Thyroid gland (tissue), 4 donors: ENCODE measurements around the gene ABCC10. TPM values are rescaled to one million over a fixed set of nuclear protein-coding genes. Genes with fewer than 3 reads are reported as not detected.

Experiments used
- DNase-seq, 2 donors: peaks; one replicate each; pipeline ENCODE4 v3.0.0-alpha.2; 2019
- H3K27ac ChIP-seq, 3 donors: fragments of 200-600 bp; sonication (generic); 1 replicate in 2 of 3; 2 replicates in 1 of 3; pipeline ENCODE4 v1.5.1; 2016 to 2019; ENCODE audit warnings: mild to moderate bottlenecking in 1 of 3, moderate library complexity in 1 of 3
- H3K27me3 ChIP-seq: fragments of 200-600 bp; sonication (generic); one replicate; pipeline ENCODE4 v1.5.1; 2019
- H3K36me3 ChIP-seq, 2 donors: fragments of 200-600 bp; sonication (generic); one replicate each; pipeline ENCODE4 v1.5.1; 2016 to 2019
- H3K4me1 ChIP-seq, 2 donors: fragments of 200-600 bp; sonication (generic); one replicate each; pipeline ENCODE4 v1.5.1; 2017 to 2019
- H3K4me3 ChIP-seq, 3 donors: fragments of 200-600 bp; sonication (generic); replicated peaks in 1 of 3; 1 replicate in 2 of 3; 2 replicates in 1 of 3; pipeline ENCODE4 v1.5.1; 2016; ENCODE audit warnings: mild to moderate bottlenecking in 1 of 3
- H3K9me3 ChIP-seq: fragments of 200-600 bp; sonication (generic); one replicate; pipeline ENCODE4 v1.5.1; 2017
- POLR2A ChIP-seq, 2 donors: fragments of 450-650 bp; IDR thresholded peaks; one replicate each; pipeline ENCODE4 v1.6.1; 2017; ENCODE audit warnings: antibody characterized with exemption in 2 of 2, mild to moderate bottlenecking in 2 of 2, moderate library complexity in 1 of 2
- WGBS, 2 donors: methylation state at CpG; one replicate each; pipeline ENCODE4 v1.1.5; 2017; 5-methylcytosine and 5-hydroxymethylcytosine counted together
- intact Hi-C: fragments of 100-400 bp; cut with DNase I; formaldehyde crosslinking; loops from one replicate; pipeline ENCODE4 v1.15.1; 2023
- total RNA-seq, 4 donors: library from RNA; depleted of rRNA; stranded (reverse); fragments of >200 nt; gene quantifications; one replicate each; pipeline ENCODE4 v1.2.3, GENCODE V29; 2016
- TF ChIP-seq, protein P1 (sequence below), 6 experiments: fragments of 200-600 bp in 3 of 6; fragments of 450-650 bp in 3 of 6; sonication (generic) in 3 of 6; IDR thresholded peaks; one replicate each; pipeline ENCODE4 v1.5.1; 2016 to 2019; ENCODE audit warnings: antibody characterized with exemption in 6 of 6, mild to moderate bottlenecking in 2 of 6, inconsistent platforms in 1 of 6, moderate library complexity in 1 of 6

ABCC10 gene
- total RNA-seq, 4 donors from 2014 or later, result 10.5 to 24.3 (median 19.3) TPM

DNA sequence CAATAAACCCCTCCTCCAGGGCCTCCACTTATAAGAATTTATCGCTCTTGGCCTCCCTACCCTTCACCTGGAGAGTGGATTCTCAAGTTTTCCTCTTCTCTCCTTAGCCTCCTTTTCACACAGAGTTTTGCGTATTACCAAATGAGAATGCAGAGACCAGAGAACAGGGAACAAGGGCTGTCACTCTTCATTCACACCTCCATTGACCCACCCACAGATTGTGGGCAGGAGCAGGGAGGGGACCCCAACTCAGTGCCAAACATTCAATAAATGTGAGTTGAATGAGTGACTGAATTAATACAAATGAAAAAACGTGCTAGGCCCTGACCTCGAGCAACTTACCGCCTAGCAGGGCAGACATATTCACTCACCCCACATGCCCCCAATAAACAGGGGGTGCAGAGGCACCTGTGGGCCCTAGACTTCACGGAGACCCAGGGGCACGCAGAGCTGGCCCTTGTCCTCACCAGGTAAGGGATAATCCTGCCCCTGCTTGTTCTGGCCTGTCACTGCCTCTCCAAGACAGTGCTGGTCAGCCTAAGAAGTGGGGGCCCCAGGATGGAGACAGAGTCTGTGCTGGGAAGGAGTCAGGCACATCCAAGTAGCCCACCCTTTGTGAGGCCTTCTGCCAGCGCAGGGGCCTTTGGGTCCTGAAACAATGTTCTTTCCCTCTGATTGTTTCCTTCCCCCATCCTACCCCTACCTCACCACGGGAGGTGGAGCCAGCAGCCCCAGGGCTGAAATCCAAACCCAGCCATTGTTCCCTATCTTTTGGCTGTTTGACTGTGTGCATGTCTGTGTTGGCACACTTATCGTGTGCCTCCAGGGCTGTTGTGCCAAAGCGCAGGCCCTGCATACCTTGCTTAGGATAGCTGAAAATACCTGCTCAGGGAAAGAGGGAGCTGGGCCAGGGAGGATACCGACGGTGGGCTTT is 41.7 kb downstream of the ABCC10 start:
- no peaks in the 10 kb centered on the region for H3K9me3 ChIP-seq
- TF ChIP-seq, protein P1, sequence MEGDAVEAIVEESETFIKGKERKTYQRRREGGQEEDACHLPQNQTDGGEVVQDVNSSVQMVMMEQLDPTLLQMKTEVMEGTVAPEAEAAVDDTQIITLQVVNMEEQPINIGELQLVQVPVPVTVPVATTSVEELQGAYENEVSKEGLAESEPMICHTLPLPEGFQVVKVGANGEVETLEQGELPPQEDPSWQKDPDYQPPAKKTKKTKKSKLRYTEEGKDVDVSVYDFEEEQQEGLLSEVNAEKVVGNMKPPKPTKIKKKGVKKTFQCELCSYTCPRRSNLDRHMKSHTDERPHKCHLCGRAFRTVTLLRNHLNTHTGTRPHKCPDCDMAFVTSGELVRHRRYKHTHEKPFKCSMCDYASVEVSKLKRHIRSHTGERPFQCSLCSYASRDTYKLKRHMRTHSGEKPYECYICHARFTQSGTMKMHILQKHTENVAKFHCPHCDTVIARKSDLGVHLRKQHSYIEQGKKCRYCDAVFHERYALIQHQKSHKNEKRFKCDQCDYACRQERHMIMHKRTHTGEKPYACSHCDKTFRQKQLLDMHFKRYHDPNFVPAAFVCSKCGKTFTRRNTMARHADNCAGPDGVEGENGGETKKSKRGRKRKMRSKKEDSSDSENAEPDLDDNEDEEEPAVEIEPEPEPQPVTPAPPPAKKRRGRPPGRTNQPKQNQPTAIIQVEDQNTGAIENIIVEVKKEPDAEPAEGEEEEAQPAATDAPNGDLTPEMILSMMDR (IDR thresholded peaks at IDR 0.05), result no peak
- no peak for TF ChIP-seq POLR2A (IDR thresholded peaks at IDR 0.05)
- H3K27ac ChIP-seq, result no peak overlapping the region
- no peak for DNase-seq
- no peak overlapping the region for H3K4me3 ChIP-seq
- intact Hi-C loops, result no loop called here
- 63 to 66% methylated on average over 13 of the region's 13 CpGs for WGBS, 2 donors
- no peaks in the 10 kb centered on the region for H3K4me1 ChIP-seq
- no peaks in the 10 kb centered on the region for H3K36me3 ChIP-seq
- no peaks in the 10 kb centered on the region for H3K27me3 ChIP-seq

DNA sequence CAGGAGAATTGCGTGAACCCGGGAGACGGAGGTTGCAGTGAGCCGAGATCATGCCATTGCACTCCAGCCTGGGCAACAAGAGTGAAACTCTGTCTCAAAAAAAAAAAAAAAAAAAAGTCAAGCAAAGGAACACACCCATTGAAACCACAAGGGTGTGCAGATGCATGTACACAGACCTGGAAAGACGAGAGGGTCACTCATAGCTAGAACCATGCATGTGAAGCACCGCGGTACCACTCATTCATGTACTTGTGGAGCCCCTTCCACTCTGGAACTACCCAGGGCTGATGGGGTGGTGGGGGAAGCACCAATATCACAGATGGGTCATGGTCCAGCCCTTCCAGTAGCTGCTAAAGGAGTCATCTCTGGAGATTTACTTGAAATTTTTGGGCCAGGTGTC is 42.6 kb downstream of the ABCC10 start:
- Histone ChIP-seq H3K9me3 (no peaks in the 10 kb centered on the region), H3K36me3 (no peaks in the 10 kb centered on the region), H3K4me3 (no peak overlapping the region), H3K4me1 (no peaks in the 10 kb centered on the region), H3K27me3 (no peaks in the 10 kb centered on the region), H3K27ac (no peak overlapping the region)
- intact Hi-C loops, result no loop called here
- TF ChIP-seq, protein P1 (IDR thresholded peaks at IDR 0.05), result no peak
- no peak for TF ChIP-seq POLR2A (IDR thresholded peaks at IDR 0.05)
- no peak for DNase-seq
- WGBS, 2 donors, result 91 to 92% methylated on average over 7 of the region's 7 CpGs

DNA sequence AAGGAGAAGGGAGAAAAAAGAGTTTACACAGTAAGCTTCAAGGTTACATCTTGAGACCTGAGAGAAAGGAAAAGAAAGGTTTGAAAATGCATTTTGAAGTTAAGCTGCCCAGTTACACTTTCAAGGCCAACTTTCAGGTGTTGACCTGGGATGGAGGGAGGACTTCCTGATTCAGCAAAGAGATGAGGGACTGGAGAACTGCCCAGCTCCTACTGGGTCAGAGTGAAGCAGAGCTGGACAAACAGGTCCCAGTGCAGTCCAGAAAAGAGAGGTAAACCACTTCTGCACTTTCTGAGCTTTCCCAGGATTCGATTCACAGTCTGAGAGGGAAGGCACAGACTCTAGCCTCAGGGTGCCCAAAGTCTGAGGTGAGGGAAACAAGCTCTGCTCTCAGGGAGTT is 44.1 kb downstream of the ABCC10 start:
- Histone ChIP-seq H3K4me1 (no peaks in the 10 kb centered on the region), H3K4me3 (no peak overlapping the region), H3K9me3 (no peaks in the 10 kb centered on the region), H3K27me3 (no peaks in the 10 kb centered on the region), H3K36me3 (no peaks in the 10 kb centered on the region), H3K27ac (no peak overlapping the region)
- TF ChIP-seq, protein P1 (IDR thresholded peaks at IDR 0.05), result no peak
- no peak for TF ChIP-seq POLR2A (IDR thresholded peaks at IDR 0.05)
- intact Hi-C loops, result no loop called here
- DNase-seq, result no peak
- WGBS, 2 donors, result 81 to 83% methylated on average over 1 of the region's 1 CpG

DNA sequence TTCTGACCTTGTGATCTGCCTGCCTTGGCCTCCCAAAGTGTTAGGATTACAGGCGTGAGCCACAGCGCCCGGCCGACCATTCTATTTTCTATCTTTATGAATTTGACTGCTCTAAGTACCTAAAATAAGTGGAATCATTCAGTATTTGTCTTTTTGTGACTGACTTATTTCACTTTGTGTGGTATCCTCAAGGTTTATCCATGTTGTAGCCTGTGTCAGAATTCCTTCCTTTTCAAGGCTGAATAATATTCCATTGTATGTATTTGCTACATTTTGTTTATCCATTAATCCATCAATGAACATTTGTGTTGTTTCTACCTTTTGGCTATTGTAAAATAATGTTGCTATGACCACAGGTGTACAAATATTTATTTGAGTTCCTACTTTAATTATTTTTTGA is 45.2 kb downstream of the ABCC10 start:
- WGBS, 2 donors, result 94 to 97% methylated on average over 4 of the region's 4 CpGs
- intact Hi-C loops, result no loop called here
- peaks cover 0 to 3% of the 10 kb centered on the region in 2 donors for H3K4me1 ChIP-seq
- H3K36me3 ChIP-seq, result no peaks in the 10 kb centered on the region
- no peak for DNase-seq
- H3K27me3 ChIP-seq, result no peaks in the 10 kb centered on the region
- TF ChIP-seq POLR2A (IDR thresholded peaks at IDR 0.05), result no peak
- TF ChIP-seq, protein P1 (IDR thresholded peaks at IDR 0.05), result no peak
- H3K4me3 ChIP-seq, result no peak overlapping the region
- no peak overlapping the region for H3K27ac ChIP-seq
- no peaks in the 10 kb centered on the region for H3K9me3 ChIP-seq

DNA sequence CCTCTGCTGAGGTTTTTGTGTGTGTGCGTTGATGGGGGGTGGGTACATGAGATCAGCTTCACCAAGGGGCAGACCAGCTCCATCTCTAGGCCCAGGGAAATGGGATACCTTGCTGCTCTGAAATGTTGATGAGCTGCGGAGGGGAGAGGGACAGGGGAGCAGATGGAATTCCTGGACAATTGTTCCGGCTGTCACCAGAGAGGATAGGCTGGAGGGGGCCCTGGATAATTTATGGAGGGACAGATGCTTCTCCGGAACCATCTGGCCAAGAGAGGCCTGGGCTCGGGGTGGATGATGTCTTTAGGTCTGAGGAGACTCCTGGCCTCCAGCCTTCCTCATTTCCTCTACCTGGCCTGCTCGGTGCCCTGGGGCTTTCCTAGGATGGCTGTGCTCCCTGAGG is 48.2 kb downstream of the ABCC10 start:
- Histone ChIP-seq H3K4me3 (no peak overlapping the region), H3K27ac (no peak overlapping the region), H3K27me3 (no peaks in the 10 kb centered on the region), H3K9me3 (no peaks in the 10 kb centered on the region), H3K4me1 (peaks cover 9 to 14% of the 10 kb centered on the region in 2 donors), H3K36me3 (no peaks in the 10 kb centered on the region)
- intact Hi-C loops, result no loop called here
- no peak for TF ChIP-seq POLR2A (IDR thresholded peaks at IDR 0.05)
- TF ChIP-seq, protein P1 (IDR thresholded peaks at IDR 0.05), result no peak
- no peak for DNase-seq
- 78 to 81% methylated on average over 6 of the region's 6 CpGs for WGBS, 2 donors
